Body of pancreas (tissue), 4 donors: ENCODE results near the gene HIC1. TPM values are rescaled to one million over a fixed set of nuclear protein-coding genes. Genes with fewer than 3 reads are reported as not detected.

Experiments
- ATAC-seq: fragments of 150-250 bp; one replicate; pipeline ENCODE4 v1.9.1; 2016
- DNase-seq, 4 donors: peaks; one replicate each; pipeline ENCODE4 v3.0.0-alpha.2; 2019
- H3K27ac ChIP-seq, 4 donors: fragments of 200-600 bp; sonication (generic); 1 replicate in 3 of 4; 2 replicates in 1 of 4; pipeline versions ENCODE4 v1.5.1 to v1.6.1; 2016 to 2019; ENCODE audit warnings: mild to moderate bottlenecking in 1 of 4, mixed read lengths in 1 of 4, moderate library complexity in 1 of 4
- H3K27me3 ChIP-seq, 2 donors: fragments of 200-600 bp; sonication (generic); one replicate each; pipeline ENCODE4 v1.6.0; 2016; ENCODE audit warnings: mild to moderate bottlenecking in 1 of 2
- H3K36me3 ChIP-seq, 2 donors: fragments of 200-600 bp; sonication (generic); replicated peaks in 1 of 2; 2 replicates each; pipeline ENCODE4 v1.5.1; 2016; ENCODE audit warnings: low read depth in 2 of 2; ENCODE audit not compliant: insufficient read depth in 1 of 2
- H3K4me1 ChIP-seq: fragments of 200-600 bp; sonication (generic); one replicate; pipeline ENCODE4 v1.6.0; 2016
- H3K4me3 ChIP-seq, 2 donors: fragments of 200-600 bp; sonication (generic); 1 replicate in 1 of 2; 2 replicates in 1 of 2; pipeline ENCODE4 v1.5.1; 2016 to 2019
- H3K9me3 ChIP-seq, 3 donors: fragments of 200-600 bp; sonication (generic); 1 replicate in 2 of 3; 2 replicates in 1 of 3; pipeline ENCODE4 v1.5.1; 2016
- CTCF ChIP-seq, 7 experiments: fragments of 450-650 bp in 4 of 7; fragments of 200-600 bp in 3 of 7; sonication (generic) in 3 of 7; IDR thresholded peaks; one replicate each; pipeline ENCODE4 v1.5.1; 2016 to 2019; ENCODE audit warnings: antibody characterized with exemption in 7 of 7
- POLR2A ChIP-seq, 3 donors: fragments of 450-650 bp; IDR thresholded peaks; one replicate each; pipeline ENCODE4 v1.6.1; 2016; ENCODE audit warnings: antibody characterized with exemption in 3 of 3, mild to moderate bottlenecking in 2 of 3
- WGBS, 2 donors: methylation state at CpG; one replicate each; pipeline ENCODE4 v1.1.5; 2017; 5-methylcytosine and 5-hydroxymethylcytosine counted together
- intact Hi-C: fragments of 100-400 bp; cut with DNase I; formaldehyde crosslinking; loops from one replicate; pipeline ENCODE4 v1.15.1; 2023
- total RNA-seq, 2 donors: library from RNA; depleted of rRNA; stranded (reverse); fragments of >200 nt; gene quantifications; one replicate each; pipeline ENCODE4 v1.1.0, GENCODE V29; 2016

HIC1 gene
- total RNA-seq, 2 donors from 2014 or later = 9.6 to 18.1 TPM

DNA sequence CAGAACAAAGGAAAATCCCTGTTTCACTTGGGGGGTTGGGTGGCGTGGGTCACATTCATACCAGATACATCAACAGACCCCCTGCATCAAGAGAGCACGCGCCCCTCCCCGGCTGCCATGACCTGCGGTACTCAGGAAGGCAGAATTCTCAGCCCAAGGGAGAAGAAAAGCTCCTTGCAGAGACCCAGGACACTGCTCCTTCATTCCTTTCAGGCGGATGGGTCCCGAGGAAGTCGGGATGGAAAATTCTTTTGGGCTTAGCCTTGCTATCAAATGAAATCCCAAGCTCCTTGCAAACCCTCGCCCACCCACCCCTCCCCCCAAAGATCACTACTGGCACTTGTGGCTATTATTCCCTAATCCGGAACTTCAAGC lies 40.6 kb downstream of the HIC1 start:
- no peaks in the 10 kb centered on the region for H3K36me3 ChIP-seq
- ATAC-seq = no peak
- peaks cover 18% of the 10 kb centered on the region for H3K4me1 ChIP-seq
- no peaks in the 10 kb centered on the region for H3K9me3 ChIP-seq
- peak overlapping the region in 1 of 4 donors; percentile 29 for H3K27ac ChIP-seq
- no peak for DNase-seq
- intact Hi-C loops = loop anchor here (10.0 kb wide), 1 partner anchor 149 kb away; no protein-coding TSS in a partner anchor
- 82 to 94% methylated on average over 8 to 10 of the region's 10 CpGs for WGBS, 2 donors
- no peaks in the 10 kb centered on the region for H3K27me3 ChIP-seq
- TF ChIP-seq POLR2A (IDR thresholded peaks at IDR 0.05) = no peak
- no peak for TF ChIP-seq CTCF (IDR thresholded peaks at IDR 0.05)
- H3K4me3 ChIP-seq = no peak overlapping the region

- Histone ChIP-seq H3K36me3 (no peaks in the 10 kb centered on the region), H3K27me3 (no peaks in the 10 kb centered on the region), H3K9me3 (no peaks in the 10 kb centered on the region), H3K4me3 (no peak overlapping the region), H3K4me1 (peaks cover 10% of the 10 kb centered on the region), H3K27ac (peak overlapping the region in 2 of 4 donors; percentile 37 to 46)
- TF ChIP-seq POLR2A (IDR thresholded peaks at IDR 0.05) (no peak), CTCF (IDR thresholded peaks at IDR 0.05) (no peak)
- ATAC-seq (peak; percentile 78), DNase-seq (peak; percentile 69 to 86 (median 81))
- 48 to 75% methylated on average over 15 of the region's 15 CpGs for WGBS, 2 donors
- intact Hi-C loops = no loop called here
Measured at GRCh38 chr17:2101448-2102257, 46.8 kb downstream of the HIC1 start.

DNA sequence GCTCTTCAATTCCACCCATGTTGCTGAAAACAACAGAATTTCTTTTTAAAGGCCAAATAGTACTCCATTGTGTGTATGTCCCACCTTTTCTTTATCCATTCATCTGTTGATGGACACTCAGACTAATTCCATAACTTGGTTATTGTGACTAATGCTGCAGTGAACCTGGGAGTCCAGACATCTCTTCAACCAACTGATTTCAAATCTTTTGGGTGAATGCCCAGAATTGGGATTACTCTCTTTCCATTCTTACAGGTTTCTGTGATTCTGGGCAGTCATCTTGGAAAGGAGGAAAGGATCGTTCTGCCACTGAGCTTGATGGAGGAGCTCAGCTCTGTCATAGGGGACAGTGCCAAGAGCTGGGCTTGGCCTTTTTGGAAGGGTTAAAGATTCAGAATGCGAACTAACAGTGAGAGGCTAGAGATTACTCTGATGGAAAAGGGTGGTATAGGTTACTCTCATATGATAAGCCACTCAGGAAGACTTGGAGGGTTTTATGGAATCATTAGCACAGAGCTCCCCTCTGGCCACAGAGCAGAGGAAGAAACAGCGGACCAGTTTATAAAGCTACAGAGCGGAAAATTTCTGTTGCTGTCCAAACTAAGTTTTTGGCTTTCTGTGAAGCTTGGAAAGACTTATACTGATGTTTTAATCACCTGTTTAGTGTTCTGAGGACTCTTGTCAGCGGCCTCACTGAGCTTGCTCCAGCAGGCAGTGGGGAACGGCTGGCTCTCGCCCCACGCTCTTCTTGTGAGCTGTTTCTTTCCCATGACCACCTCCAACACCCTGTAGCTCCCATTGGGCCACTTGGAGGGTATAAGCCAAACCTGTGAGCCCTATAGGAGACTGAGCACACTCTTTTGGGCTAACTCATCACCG lies 48.3 kb downstream of the HIC1 start:
- DNase-seq (no peak), ATAC-seq (no peak)
- TF ChIP-seq POLR2A (IDR thresholded peaks at IDR 0.05) = no peak
- intact Hi-C loops = no loop called here
- Histone ChIP-seq H3K27ac (no peak overlapping the region), H3K27me3 (no peaks in the 10 kb centered on the region), H3K36me3 (no peaks in the 10 kb centered on the region), H3K4me3 (no peak overlapping the region), H3K4me1 (peaks cover 10% of the 10 kb centered on the region), H3K9me3 (no peaks in the 10 kb centered on the region)
- WGBS, 2 donors = 85 to 86% methylated on average over 9 of the region's 9 CpGs

DNA sequence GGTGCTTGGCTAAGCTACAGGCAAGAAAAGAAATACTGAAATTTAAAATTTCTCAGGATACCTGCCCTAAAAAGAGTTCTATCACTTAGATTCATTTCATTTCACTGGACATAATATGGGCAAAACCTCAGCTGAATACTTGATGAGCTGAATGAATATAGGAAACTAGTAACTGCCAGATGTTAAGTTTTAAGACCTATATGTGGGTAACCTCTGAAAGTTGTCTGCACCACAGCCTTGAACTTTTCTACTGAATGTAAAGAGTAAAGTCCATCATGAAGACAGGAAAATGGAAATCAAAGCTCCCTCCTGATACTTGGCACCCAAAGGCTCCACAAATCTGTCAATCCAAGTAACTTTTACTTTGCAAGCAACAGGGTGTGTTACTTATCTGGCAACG lies 50.8 kb downstream of the HIC1 start:
- ATAC-seq = no peak
- intact Hi-C loops = no loop called here
- 83 to 91% methylated on average over 1 of the region's 1 CpG for WGBS, 2 donors
- no peak overlapping the region for H3K27ac ChIP-seq
- H3K36me3 ChIP-seq = no peaks in the 10 kb centered on the region
- DNase-seq = no peak
- H3K4me3 ChIP-seq = no peak overlapping the region
- H3K9me3 ChIP-seq = no peaks in the 10 kb centered on the region
- TF ChIP-seq POLR2A (IDR thresholded peaks at IDR 0.05) = no peak
- TF ChIP-seq CTCF (IDR thresholded peaks at IDR 0.05) = no peak
- H3K27me3 ChIP-seq = no peaks in the 10 kb centered on the region
- peaks cover 10% of the 10 kb centered on the region for H3K4me1 ChIP-seq

- Histone ChIP-seq H3K4me3 (no peak overlapping the region), H3K27ac (no peak overlapping the region), H3K4me1 (peaks cover 5% of the 10 kb centered on the region), H3K9me3 (no peaks in the 10 kb centered on the region), H3K27me3 (no peaks in the 10 kb centered on the region), H3K36me3 (no peaks in the 10 kb centered on the region)
- ATAC-seq (no peak), DNase-seq (no peak)
- WGBS, 2 donors = 76 to 78% methylated on average over 11 of the region's 11 CpGs
- intact Hi-C loops = no loop called here
- TF ChIP-seq CTCF (IDR thresholded peaks at IDR 0.05) (no peak), POLR2A (IDR thresholded peaks at IDR 0.05) (no peak)
Measured at GRCh38 chr17:2106308-2106955, 51.5 kb downstream of the HIC1 start.
